H1 (cell line): Measurements from ENCODE around the gene TSPEAR. TPM values are rescaled to one million over a fixed set of nuclear protein-coding genes. Genes with fewer than 3 reads are reported as not detected.

Experiments used
- CTCF ChIA-PET: fragments of 300-600 bp; sonication (Branson Sonifier 250); formaldehyde crosslinking; loops from one replicate; lab custom pipeline; 2021; ENCODE audit not compliant: partially characterized antibody; lab: Charles Lee
- POLR2A ChIA-PET: fragments of 300-600 bp; sonication (Branson Sonifier 250); formaldehyde crosslinking; loops from one replicate; lab custom pipeline; 2021; ENCODE audit warnings: inconsistent platforms; ENCODE audit not compliant: partially characterized antibody; lab: Charles Lee
- DNase-seq, 2 experiments: peaks; one replicate each; pipeline versions ENCODE4 v3.0.0 to v3.0.0-alpha.2; 2010 to 2022; ENCODE audit warnings: low spot score in 2 of 2, low read depth in 1 of 2, mixed read lengths in 1 of 2
- FAIRE-seq: peaks from 2 replicates; lab custom pipeline; 2011; peaks lifted over from hg19 to GRCh38; lab: Jason Lieb, UNC
- H2AFZ ChIP-seq: 2 replicates; pipeline ENCODE4 v1.8.1; 2012; ENCODE audit warnings: low read length, inconsistent platforms
- H2AK5ac ChIP-seq: 2 replicates; pipeline ENCODE4 v1.6.1; 2013; ENCODE audit warnings: low read depth, low read length
- H2BK120ac ChIP-seq: replicated peaks from 2 replicates; pipeline ENCODE3; 2013; ENCODE audit warnings: low read depth, low read length, inconsistent platforms
- H2BK12ac ChIP-seq: 2 replicates; pipeline ENCODE4 v1.6.1; 2013; ENCODE audit warnings: low read depth, low read length
- H2BK15ac ChIP-seq: 2 replicates; pipeline ENCODE4 v1.6.1; 2013; ENCODE audit warnings: low read length
- H2BK20ac ChIP-seq: 2 replicates; pipeline ENCODE4 v1.6.1; 2013; ENCODE audit warnings: low read length
- H2BK5ac ChIP-seq: 2 replicates; pipeline ENCODE4 v1.6.1; 2013; ENCODE audit warnings: low read depth, low read length
- H3K14ac ChIP-seq: 2 replicates; pipeline ENCODE4 v1.6.1; 2013; ENCODE audit warnings: inconsistent platforms; ENCODE audit not compliant: insufficient read length
- H3K18ac ChIP-seq: 2 replicates; pipeline ENCODE4 v1.6.1; 2013; ENCODE audit warnings: low read length; ENCODE audit errors: extremely low read depth
- H3K23ac ChIP-seq: 2 replicates; pipeline ENCODE4 v1.6.1; 2013; ENCODE audit warnings: inconsistent platforms; ENCODE audit not compliant: insufficient read length
- H3K23me2 ChIP-seq: 2 replicates; pipeline ENCODE4 v1.6.1; 2013; ENCODE audit warnings: low read depth, low read length
- H3K27ac ChIP-seq: 2 replicates; pipeline ENCODE4 v1.6.1; 2011; ENCODE audit warnings: low read depth, low read length, inconsistent platforms
- H3K27me3 ChIP-seq, 4 experiments: replicated peaks in 1 of 4; 1 replicate in 1 of 4; 2 replicates in 3 of 4; pipeline versions ENCODE4 v1.6.1 to v1.8.1; 2011 to 2013; ENCODE audit warnings: low read length in 3 of 4, mild to moderate bottlenecking in 3 of 4, inconsistent platforms in 2 of 4, mixed read lengths in 2 of 4, moderate library complexity in 1 of 4; ENCODE audit not compliant: control insufficient read depth in 3 of 4, insufficient read depth in 3 of 4; ENCODE audit errors: extremely low read depth in 1 of 4
- H3K36me3 ChIP-seq, 4 experiments: 2 replicates each; pipeline versions ENCODE4 v1.6.1 to v1.8.1; 2011 to 2013; ENCODE audit warnings: mild to moderate bottlenecking in 4 of 4, low read length in 3 of 4, moderate library complexity in 2 of 4, control low read depth in 1 of 4, inconsistent platforms in 1 of 4; ENCODE audit not compliant: insufficient read depth in 4 of 4, control insufficient read depth in 2 of 4
- H3K4ac ChIP-seq: replicated peaks from 2 replicates; pipeline ENCODE3; 2013; ENCODE audit warnings: low read length, low read depth, mixed read lengths, inconsistent platforms; ENCODE audit not compliant: insufficient read length
- H3K4me1 ChIP-seq, 4 experiments: replicated peaks in 1 of 4; 1 replicate in 1 of 4; 2 replicates in 3 of 4; pipeline versions ENCODE4 v1.6.1 to v1.8.1; 2011 to 2013; ENCODE audit warnings: low read length in 3 of 4, inconsistent platforms in 2 of 4, mixed read lengths in 1 of 4; ENCODE audit not compliant: insufficient read depth in 4 of 4, control insufficient read depth in 3 of 4
- H3K4me2 ChIP-seq, 2 experiments: 2 replicates each; pipeline versions ENCODE4 v1.6.1 to v1.8.1; 2011 to 2013; ENCODE audit warnings: low read depth in 2 of 2, low read length in 2 of 2, control low read depth in 1 of 2, inconsistent platforms in 1 of 2, mild to moderate bottlenecking in 1 of 2; ENCODE audit not compliant: insufficient read depth in 1 of 2
- H3K4me3 ChIP-seq, 4 experiments: fragments of 200-600, 300-600 bp in 1 of 4; sonication (generic), shearing (Covaris generic), sonication (Bioruptor Twin) in 1 of 4; 2 replicates each; pipeline versions ENCODE4 v1.5.1 to v1.8.1; 2011 to 2016; ENCODE audit warnings: low read length in 4 of 4, low read depth in 3 of 4, control low read depth in 2 of 4, inconsistent platforms in 2 of 4, mild to moderate bottlenecking in 2 of 4, mixed read lengths in 1 of 4, moderate library complexity in 1 of 4; ENCODE audit not compliant: insufficient read depth in 2 of 4; ENCODE audit errors: extremely low read depth in 1 of 4
- H3K56ac ChIP-seq: replicated peaks from 2 replicates; pipeline ENCODE3; 2013; ENCODE audit warnings: low read depth, mild to moderate bottlenecking, mixed read lengths, low read length, inconsistent platforms; ENCODE audit not compliant: insufficient read length
- H3K79me1 ChIP-seq: 2 replicates; pipeline ENCODE4 v1.6.1; 2013; ENCODE audit warnings: low read depth, low read length, control low read depth
- H3K79me2 ChIP-seq, 2 experiments: 2 replicates each; pipeline versions ENCODE4 v1.6.1 to v1.8.1; 2012 to 2013; ENCODE audit warnings: low read length in 2 of 2, mild to moderate bottlenecking in 2 of 2, inconsistent platforms in 1 of 2; ENCODE audit not compliant: insufficient read depth in 2 of 2, control insufficient read depth in 1 of 2
- H3K9ac ChIP-seq, 4 experiments: replicated peaks in 1 of 4; 1 replicate in 1 of 4; 2 replicates in 3 of 4; pipeline versions ENCODE4 v1.6.1 to v1.8.1; 2011 to 2013; ENCODE audit warnings: low read depth in 3 of 4, low read length in 3 of 4, control low read depth in 2 of 4, mild to moderate bottlenecking in 2 of 4, moderate library complexity in 2 of 4, inconsistent platforms in 1 of 4; ENCODE audit errors: extremely low read depth in 1 of 4
- H3K9me3 ChIP-seq, 2 experiments: 2 replicates each; pipeline versions ENCODE4 v1.6.1 to v1.8.1; 2012 to 2013; ENCODE audit warnings: mild to moderate bottlenecking in 2 of 2, moderate library complexity in 2 of 2, control low read depth in 1 of 2, inconsistent platforms in 1 of 2, low read depth in 1 of 2, low read length in 1 of 2, mixed read lengths in 1 of 2; ENCODE audit not compliant: insufficient read depth in 2 of 2
- H4K20me1 ChIP-seq, 2 experiments: replicated peaks in 1 of 2; 2 replicates each; pipeline versions ENCODE3 to v1.8.1; 2011 to 2013; ENCODE audit warnings: inconsistent platforms in 2 of 2, low read length in 2 of 2, mild to moderate bottlenecking in 1 of 2; ENCODE audit not compliant: insufficient read depth in 2 of 2, control insufficient read depth in 1 of 2
- H4K5ac ChIP-seq: 2 replicates; pipeline ENCODE4 v1.6.1; 2013; ENCODE audit warnings: low read length, low read depth, mixed read lengths, inconsistent platforms; ENCODE audit not compliant: insufficient read length
- H4K8ac ChIP-seq: 2 replicates; pipeline ENCODE4 v1.8.0; 2013; ENCODE audit warnings: mild to moderate bottlenecking, moderate library complexity, low read length, inconsistent platforms; ENCODE audit not compliant: insufficient read depth; ENCODE audit errors: extremely low read depth
- H4K91ac ChIP-seq: replicated peaks from 2 replicates; pipeline ENCODE3; 2013; ENCODE audit warnings: low read length, mixed read lengths, inconsistent platforms; ENCODE audit not compliant: insufficient read length
- KDM5A ChIP-seq: fragments of 200-600 bp; IDR thresholded peaks from 2 replicates; pipeline ENCODE4 v1.7.1; 2012; ENCODE audit warnings: mild to moderate bottlenecking, low read length, inconsistent platforms, mixed read lengths
- RNF2 ChIP-seq: fragments of 200-900, 300-1000 bp; sonication (generic); IDR thresholded peaks from 2 replicates; pipeline ENCODE4 v1.7.1; 2016; ENCODE audit warnings: borderline replicate concordance, low read depth, mild to moderate bottlenecking, antibody characterized with exemption, low read length; ENCODE audit not compliant: poor library complexity, severe bottlenecking; ENCODE audit errors: missing control alignments
- WGBS, 2 experiments: shearing (Covaris generic) in 1 of 2; methylation state at CpG; one replicate each; pipeline versions ENCODE4 v1.1.6 to v1.1.7; 2013 to 2015; ENCODE audit warnings: low lambda C conversion rate in 2 of 2, mixed read lengths in 2 of 2, inconsistent platforms in 1 of 2, low coverage in 1 of 2, missing lambda C conversion rate in 1 of 2; ENCODE audit not compliant: insufficient replicate concordance in 2 of 2, insufficient coverage in 1 of 2, insufficient read length in 1 of 2; ENCODE audit errors: extremely low coverage in 1 of 2, missing lambda C conversion rate in 1 of 2; 5-methylcytosine and 5-hydroxymethylcytosine counted together
- polyA plus RNA-seq, 7 experiments: library from polyadenylated mRNA; depleted of rRNA in 3 of 7; stranded (reverse) in 5 of 7; unstranded in 2 of 7; fragments of >200 nt in 5 of 7; fragments of 200-250 nt in 2 of 7; gene quantifications; 1 replicate in 5 of 7; 2 replicates in 1 of 7; 4 replicates in 1 of 7; pipeline versions ENCODE4 v1.2.1 to v1.2.3, GENCODE V29; 2011 to 2013; ENCODE audit warnings: missing spikeins in 2 of 7, mixed read lengths in 2 of 7
- total RNA-seq: library from RNA; stranded (reverse); fragmentation: NEBNext Ultra II Directional; extraction: Animal tissue kit (Norgen Biotek cat#: 25700); gene quantifications from 2 replicates; pipeline ENCODE4 v1.2.1, GENCODE V29; 2021

Gene TSPEAR
- total and polyA plus RNA-seq, 2 of the 8 experiments (the other 6 are each of a cell fraction or from before 2014, with no cell fraction given), result 0.58 to 0.89 TPM

DNA sequence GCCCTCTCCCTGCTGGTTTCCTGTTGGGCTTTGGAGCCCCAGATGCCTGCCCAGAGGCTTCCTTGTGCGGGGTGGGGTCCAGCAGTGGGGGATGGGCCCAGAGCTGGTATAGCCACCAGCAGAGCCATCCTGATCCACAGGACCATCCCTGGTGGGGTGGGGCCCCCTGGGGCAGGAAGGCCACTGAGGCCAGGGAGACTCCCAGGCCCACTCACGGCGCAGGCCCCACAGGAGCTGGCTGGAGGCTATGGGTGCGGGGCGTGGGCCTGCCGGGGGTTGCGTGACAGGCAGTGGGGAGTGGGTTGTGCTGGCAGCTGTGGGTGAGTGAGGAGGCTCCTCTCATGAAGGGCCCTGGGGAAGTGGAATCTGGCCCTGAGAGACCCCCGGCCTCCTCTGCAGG, 250.4 kb downstream of the TSPEAR start:
- H3K27me3 ChIP-seq, result peaks cover 0 to 10% (median 3%) of the 10 kb centered on the region in 4 experiments; a peak in 4 of 7 replicates
- no peak for TF ChIP-seq KDM5A
- TF ChIP-seq RNF2, result no peak

More for the DNA sequence above, 250.4 kb downstream of the TSPEAR start:
- H4K5ac ChIP-seq, result no peak overlapping the region
- 95% methylated on average over 8 of the region's 8 CpGs; no CpG with 5 or more reads in 1 of the 2 experiments for WGBS, 2 experiments
- no peak overlapping the region for H2BK15ac ChIP-seq
- H2AK5ac ChIP-seq, result no peak overlapping the region
- no peak overlapping the region for H3K9ac ChIP-seq
- peaks cover 0 to 6% of the 10 kb centered on the region in 2 experiments for H4K20me1 ChIP-seq
- DNase-seq, result no peak
- ChIA-PET POLR2A (no interaction called here), CTCF (interaction anchor here (1.1 to 1.6 kb wide), 5 partner anchors 9 to 99 kb away, joined by 3 to 13 read pairs (median 5); no protein-coding TSS in a partner anchor)
- no peaks in the 10 kb centered on the region for H3K9me3 ChIP-seq
- H3K4me2 ChIP-seq, result no peak overlapping the region
- H3K56ac ChIP-seq, result no peak overlapping the region
- H3K4me1 ChIP-seq, result peaks cover 0 to 3% (median 1%) of the 10 kb centered on the region in 4 experiments; a peak in 3 of 7 replicates
- no peak overlapping the region for H3K27ac ChIP-seq
- no peak overlapping the region for H2BK20ac ChIP-seq
- no peak overlapping the region for H2AFZ ChIP-seq
- H3K4me3 ChIP-seq, result no peak overlapping the region
- H2BK120ac ChIP-seq, result no peak overlapping the region
- no peak overlapping the region for H3K4ac ChIP-seq
- H3K36me3 ChIP-seq, result no peaks in the 10 kb centered on the region
- no peak overlapping the region for H3K23ac ChIP-seq
- H3K18ac ChIP-seq, result no peak overlapping the region
- H3K79me2 ChIP-seq, result no peaks in the 10 kb centered on the region
- peaks cover 2% of the 10 kb centered on the region; the same call in 1 of the 2 replicates for H3K23me2 ChIP-seq
- no peak overlapping the region for H4K91ac ChIP-seq
- no peak overlapping the region for H2BK12ac ChIP-seq
- no peak for FAIRE-seq
- H2BK5ac ChIP-seq, result no peak overlapping the region
- no peak overlapping the region for H3K14ac ChIP-seq
- no peak overlapping the region for H4K8ac ChIP-seq
- no peaks in the 10 kb centered on the region for H3K79me1 ChIP-seq
